Hematopoietic multipotent progenitor cell treated with erythropoietin and hydrocortisone succinate and interleukin-3 and kit ligand, for 8 days (in vitro differentiated cells): ENCODE measurements around the gene TNK1.
A peak's percentile ranks its signal among the peaks of the same experiment; 100 is the strongest.
"Not testable (repeated sequence)": the region's sequence is repeated elsewhere in the genome, so short reads cannot be mapped to it uniquely, and the experiment has no call there.

Source experiments
- DNase-seq: peaks from one replicate; pipeline ENCODE4 v3.0.0-alpha.2; 2015

The TNK1 gene

DNA sequence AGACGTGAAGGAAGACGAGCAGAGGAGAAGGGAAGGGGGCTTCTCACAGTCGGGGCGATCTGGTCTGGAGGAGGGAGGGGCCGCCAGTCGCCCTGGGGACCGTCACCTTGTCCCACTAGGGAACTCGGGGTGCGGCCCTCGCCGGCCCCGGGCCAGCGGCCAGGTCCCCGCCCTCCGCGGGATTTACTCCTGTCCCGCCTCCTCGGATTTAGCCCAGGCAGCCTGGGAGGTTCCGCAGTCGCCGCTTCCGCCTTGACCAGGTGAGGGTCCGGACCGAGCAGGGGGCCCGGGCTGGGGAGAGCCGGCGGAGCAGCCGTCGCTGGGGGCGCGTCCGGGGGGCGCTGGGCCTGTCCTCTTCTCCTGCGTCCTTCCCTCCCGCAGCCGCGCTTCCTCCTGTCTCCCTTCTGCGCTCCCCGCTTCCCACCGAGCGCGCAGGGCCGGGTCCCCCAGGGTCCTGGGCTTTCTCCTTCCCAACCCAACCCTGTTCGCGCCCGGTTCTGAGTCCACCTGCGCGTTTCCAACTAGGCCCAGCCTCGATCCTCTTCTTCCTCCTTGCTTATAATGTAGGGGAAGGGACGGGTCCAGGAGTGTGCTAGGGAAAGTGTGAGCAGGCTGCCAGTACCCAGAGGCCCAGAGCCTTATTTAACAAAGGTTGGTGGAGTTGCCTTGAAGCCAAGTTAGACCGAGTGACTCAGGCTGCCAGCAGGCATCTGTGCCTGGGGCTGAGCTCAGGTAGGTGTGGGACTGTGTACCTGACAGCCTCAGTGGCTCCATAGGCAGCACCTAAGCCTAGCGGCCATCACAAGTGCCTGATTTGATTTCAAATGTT lies at the start of gene TNK1:
TSS of gene TNK1 (plus strand) at position 235 of the 829 bp plus-strand sequence. CDS start 1,838 bp downstream, outside the sequence.
- no peak for DNase-seq

DNA sequence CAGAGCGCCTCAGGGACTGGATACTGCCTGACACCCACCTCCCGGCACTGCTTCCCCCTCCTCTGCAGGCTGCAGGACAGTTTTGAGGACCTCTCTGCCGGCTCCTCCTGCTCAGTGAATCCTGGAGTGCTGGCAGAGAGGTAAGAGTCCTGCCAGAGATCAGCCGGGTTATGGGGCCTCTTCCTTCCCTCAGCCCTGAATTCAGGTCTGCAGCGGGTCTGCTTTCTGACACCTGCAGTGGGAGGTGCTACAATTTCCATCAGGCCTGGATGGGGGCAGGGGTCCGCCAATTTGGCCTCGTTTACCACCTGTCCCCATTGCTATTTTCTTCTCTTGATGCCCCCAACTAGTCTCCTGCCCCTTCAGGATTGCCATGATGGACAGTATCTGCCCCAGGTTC lies 48.8 kb upstream of the TNK1 start:
- DNase-seq = no peak

DNA sequence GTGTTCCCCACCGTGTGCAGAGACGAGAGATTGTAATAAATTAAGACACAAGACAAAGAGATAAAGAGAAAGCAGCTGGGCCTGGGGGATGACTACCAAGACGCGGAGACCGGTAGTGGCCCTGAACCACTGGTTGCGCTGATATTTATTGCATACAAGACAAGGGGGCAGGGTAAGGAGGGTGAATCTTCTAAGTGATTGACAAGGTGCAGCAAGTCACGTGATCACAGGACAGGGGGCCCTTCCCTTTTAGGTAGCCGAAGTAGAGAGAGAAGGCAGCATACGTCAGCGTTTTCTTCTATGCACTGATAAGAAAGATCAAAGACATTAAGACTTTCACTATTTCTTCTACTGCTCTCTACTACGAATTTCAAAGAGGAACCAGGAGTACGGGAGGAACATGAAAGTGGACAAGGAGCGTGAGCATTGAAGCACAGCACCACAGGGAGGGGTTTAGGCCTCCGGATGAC lies 48.3 kb upstream of the TNK1 start:
- peak; percentile 37 for DNase-seq

DNA sequence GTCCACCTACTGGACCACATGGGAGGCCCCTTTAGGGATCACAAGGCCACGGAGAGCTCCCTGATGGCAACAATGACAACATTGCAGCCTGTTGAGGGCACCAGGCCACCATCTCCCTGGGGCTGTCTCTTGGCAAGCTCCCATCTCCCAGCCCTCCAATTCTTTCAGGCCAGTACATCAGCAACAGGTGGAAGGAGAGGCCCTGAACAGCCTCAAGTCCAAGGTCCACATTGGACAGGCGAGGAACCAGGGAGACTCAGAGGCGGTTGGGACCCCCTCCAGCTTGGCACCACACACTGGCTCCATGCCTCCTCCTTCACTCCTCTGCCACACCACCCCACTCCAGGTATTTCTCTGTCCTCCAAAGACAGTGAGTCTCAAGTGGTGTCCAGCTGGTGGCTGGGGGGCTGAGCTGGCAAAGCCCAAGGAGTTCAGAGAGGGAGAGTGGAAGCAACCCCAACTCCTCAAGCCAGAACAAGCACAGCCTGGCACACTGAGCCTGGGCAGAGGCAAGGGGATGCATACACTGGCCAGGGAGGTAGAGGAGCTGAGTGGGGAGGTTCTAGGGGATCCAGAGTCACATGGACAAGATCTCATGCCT lies 45.9 kb upstream of the TNK1 start:
- DNase-seq = no peak

- DNase-seq = not testable (repeated sequence)
Measured at GRCh38 chr17:7335765-7336164, 45.1 kb upstream of the TNK1 start.

- DNase-seq = peak; percentile 86
Measured at GRCh38 chr17:7336240-7337175, 44.4 kb upstream of the TNK1 start, which contains the start of gene ACAP1. ACAP1 (plus strand) TSS chr17:7336529; CDS start chr17:7336735, 206 bp downstream.

DNA sequence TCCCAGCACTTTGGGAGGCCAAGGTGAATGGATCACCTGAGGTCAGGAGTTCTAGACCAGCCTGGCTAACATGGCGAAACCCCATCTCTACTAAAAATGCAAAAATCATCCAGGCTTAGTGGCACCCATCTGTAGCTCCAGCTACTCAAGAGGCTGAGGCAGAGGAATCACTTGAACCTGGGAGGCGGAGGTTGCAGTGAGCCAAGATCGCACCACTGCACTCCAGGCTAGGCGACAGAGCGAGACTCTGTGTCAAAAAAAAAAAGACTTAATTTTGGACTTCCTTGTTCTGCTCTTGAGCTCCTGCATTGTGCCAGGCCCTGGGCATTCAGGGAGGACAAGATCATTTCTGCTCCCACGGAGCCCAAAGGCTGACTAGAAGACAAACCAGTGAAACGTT lies 43.3 kb upstream of the TNK1 start:
- DNase-seq = not testable (repeated sequence)

GRCh38 chr17:7340179-7340578 lies 40.7 kb upstream of the TNK1 start:
- no peak for DNase-seq

DNA sequence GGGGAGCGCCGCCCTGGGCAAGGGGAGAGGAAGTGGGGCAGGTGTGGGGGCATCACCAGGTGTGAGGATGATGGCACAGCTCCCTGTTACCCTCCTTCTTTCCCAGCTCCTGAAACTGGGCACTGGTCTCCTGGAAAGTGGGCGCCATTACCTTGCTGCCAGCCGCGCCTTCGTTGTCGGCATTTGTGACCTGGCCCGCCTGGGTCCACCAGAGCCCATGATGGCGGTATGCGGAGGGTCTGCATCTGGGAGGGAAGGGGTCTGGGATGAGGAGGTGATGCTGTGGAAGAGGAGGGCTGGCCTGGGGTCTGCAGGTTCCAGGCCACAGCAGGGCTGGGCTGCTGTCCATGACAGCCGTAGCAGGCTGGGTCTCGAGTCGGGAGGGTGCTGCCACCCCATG lies 39.0 kb upstream of the TNK1 start:
- no peak for DNase-seq

DNA sequence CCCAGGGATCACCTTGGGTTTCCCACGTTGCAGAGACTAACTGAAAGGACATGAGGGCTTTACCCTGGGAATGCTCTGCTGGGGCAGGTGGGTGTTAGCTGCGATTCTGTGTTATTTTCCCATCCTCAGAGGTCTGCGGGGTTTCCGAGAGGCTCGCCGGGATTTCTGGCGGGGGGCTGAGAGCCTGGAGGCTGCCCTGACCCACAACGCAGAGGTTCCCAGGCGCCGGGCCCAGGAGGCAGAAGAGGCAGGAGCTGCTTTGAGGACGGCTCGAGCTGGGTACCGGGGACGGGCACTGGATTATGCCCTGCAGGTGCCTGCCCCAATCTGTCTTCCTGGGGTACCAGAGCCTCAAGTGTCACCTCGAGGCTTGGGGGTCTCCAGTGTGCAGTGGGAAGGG lies 37.6 kb upstream of the TNK1 start:
- no peak for DNase-seq

GRCh38 chr17:7346761-7347614 lies 33.9 kb upstream of the TNK1 start:
- no peak for DNase-seq

- no peak for DNase-seq
Measured at GRCh38 chr17:7347630-7348477, 33.0 kb upstream of the TNK1 start.

DNA sequence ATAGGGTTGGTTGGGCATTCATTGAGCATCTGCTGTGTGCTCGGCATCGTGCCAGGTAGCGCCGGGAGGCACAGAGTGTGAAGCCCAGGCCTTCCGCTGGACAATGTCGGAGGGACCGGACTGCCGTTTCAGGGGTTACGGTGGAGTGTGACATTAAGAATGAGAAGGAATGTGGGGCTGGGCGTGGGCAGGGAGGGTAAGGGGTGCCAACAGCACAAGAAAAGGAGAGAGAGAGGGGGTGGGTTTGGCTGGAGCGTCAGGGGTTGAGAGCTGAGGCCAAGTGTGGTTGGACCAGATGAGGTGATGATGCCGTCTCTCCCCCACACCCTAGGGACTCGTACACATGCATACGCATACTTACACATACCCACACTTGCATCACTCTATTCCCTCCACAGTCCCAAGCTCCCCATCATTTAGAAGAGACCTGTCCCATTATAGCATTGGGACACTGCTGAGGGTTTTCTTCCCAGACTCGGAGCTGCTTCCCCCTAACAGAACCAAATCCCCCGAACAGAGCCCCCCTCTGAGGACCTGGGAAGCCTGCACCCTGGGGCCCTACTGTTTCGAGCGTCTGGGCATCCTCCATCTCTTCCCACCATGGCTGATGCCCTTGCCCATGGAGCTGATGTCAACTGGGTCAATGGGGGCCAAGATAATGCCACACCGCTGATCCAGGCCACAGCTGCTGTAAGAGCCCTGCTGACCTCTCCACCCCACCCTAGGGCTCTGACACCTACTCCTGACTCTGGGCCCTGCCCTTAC lies 32.2 kb upstream of the TNK1 start:
- no peak for DNase-seq

DNA sequence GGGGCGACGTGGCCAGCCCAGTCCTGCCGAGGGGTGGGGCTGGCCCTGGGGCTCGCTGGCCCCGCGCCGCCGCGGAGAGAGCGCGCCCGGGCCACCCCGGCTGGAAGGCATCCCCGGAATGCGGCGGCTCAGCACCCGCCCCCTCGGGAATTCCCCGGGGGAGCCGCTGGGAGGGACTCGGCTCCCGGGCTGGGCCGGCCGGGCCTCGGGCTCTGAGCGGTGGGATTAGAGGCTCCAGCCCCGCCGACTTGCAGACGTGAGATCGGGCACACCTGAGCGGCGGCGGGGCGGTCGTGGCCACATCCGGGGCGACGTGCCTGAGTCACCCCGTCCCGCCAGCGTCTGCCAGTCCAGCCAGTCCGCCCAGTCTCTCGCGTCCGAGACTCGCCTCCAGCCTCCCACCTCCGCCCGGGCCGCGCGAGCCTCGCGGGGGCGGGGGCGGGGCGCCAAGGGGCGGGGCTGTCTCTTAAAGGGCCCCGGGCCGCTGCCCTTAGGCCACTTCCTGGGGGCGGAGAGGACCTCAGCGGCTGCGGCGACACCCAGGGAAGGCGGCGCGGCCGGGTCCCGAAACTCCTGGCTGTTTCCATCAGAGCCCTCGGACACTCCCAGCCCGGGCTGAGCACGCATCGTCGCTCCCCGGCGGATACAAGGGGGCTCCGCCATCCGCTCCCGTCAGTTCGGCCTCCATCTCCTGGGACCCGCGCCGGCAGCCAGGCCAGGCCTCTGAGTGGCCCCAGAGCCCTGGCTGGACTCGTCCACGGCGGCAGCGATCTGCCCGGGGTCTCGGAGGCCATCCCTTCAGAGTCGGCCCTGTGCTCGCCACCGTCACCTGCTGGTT lies 29.0 kb upstream of the TNK1 start, which contains the start of gene KCTD11:
TSS of gene KCTD11 (plus strand) at position 498 of the 838 bp plus-strand sequence.
- peak; percentile 82 for DNase-seq

DNA sequence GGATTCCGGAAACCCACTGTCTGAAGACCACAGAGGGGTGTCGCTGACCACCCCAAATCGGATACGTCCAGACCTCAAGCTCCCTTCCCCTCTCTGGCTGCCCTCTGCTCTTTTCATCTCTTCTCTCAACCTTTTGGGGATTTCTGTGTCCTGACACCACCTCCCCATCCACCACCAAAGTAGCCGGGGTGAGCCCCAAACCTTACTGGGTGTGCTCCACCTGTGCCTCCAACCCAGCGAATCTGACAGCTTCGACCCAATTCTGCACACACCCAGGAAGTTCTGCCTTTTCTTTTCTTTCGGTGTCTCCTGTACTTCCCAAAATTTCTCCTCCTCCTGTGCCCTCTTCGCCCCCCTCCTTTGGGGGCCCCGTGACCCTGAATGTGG lies 28.4 kb upstream of the TNK1 start:
- DNase-seq = no peak

DNA sequence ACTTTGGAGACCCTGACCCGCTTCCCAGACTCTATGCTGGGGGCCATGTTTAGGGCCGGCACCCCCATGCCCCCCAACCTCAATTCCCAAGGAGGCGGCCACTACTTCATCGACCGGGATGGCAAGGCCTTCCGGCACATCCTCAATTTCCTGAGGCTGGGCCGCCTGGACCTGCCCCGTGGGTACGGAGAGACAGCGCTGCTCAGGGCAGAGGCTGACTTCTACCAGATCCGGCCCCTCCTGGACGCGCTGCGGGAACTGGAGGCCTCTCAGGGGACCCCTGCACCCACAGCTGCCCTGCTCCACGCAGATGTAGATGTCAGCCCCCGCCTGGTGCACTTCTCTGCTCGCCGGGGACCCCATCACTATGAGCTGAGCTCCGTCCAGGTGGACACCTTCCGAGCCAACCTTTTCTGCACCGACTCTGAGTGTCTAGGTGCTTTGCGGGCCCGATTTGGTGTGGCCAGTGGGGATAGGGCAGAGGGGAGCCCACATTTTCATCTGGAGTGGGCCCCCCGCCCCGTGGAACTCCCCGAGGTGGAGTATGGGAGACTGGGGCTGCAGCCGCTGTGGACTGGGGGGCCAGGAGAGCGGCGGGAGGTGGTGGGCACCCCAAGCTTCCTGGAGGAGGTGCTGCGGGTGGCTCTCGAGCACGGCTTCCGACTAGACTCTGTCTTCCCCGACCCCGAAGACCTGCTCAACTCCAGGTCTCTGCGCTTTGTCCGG lies 27.8 kb upstream of the TNK1 start:
- no peak for DNase-seq

DNA sequence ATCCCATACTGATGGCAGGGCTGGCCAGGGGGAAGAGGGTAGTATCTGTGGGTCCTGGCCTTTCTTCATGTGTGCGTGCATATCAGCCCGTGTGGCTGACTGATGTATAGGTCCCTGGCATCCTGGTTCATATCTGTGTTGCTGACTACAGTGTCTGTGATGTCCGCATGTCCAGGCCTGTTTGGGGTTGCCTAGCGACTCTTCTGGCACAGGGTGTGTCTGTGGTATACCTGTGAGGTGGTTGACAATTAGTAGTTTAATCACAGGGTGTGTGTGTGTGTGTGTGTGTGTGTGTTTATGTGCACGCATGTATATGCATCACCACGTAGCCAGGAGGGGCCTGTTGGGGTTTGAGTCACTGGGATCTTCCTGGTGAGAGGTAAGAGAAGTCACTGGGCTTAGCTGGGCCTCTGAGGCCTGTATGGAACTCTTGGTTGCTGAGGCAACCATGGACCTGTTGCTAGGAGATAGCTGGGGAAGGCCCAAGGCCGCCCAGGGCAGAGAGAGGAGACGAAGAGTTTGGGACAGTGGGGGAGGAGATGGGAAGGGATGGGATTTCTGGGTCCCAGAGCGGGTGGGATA lies 26.5 kb upstream of the TNK1 start:
- DNase-seq = peak; percentile 28

- DNase-seq = peak; percentile 80
Measured at GRCh38 chr17:7355053-7355452, 25.8 kb upstream of the TNK1 start, which contains the start of gene TMEM95. TMEM95 (plus strand) TSS chr17:7355156; CDS start chr17:7355205, 49 bp downstream.
